ENCODE results near the gene ORM2.

ORM2 gene

GRCh38 chr9:114370251-114370967 is 40.7 kb downstream of the ORM2 start:
- no peak overlapping the region for H3K4me3 ChIP-seq (ENCODE audit: low read depth, low read length)
- no peak for TF ChIP-seq CTCF (IDR thresholded peaks at IDR 0.05; ENCODE audit: low read depth, low read length)

- no peak for TF ChIP-seq CTCF (IDR thresholded peaks at IDR 0.05; ENCODE audit: low read depth, low read length)
- no peak overlapping the region for H3K4me3 ChIP-seq (ENCODE audit: low read depth, low read length)
Observed at GRCh38 chr9:114370968-114371320, 41.3 kb downstream of the ORM2 start.

- H3K4me3 ChIP-seq (ENCODE audit: low read depth, low read length), result no peak overlapping the region
- no peak for TF ChIP-seq CTCF (IDR thresholded peaks at IDR 0.05; ENCODE audit: low read depth, low read length)
Observed at GRCh38 chr9:114371343-114371944, 41.8 kb downstream of the ORM2 start.

GRCh38 chr9:114371973-114372917 is 42.6 kb downstream of the ORM2 start:
- TF ChIP-seq CTCF (IDR thresholded peaks at IDR 0.05; ENCODE audit: low read depth, low read length), result no peak

GRCh38 chr9:114372921-114373448 is 43.3 kb downstream of the ORM2 start:
- H3K4me3 ChIP-seq (ENCODE audit: low read depth, low read length), result no peak overlapping the region
- TF ChIP-seq CTCF (IDR thresholded peaks at IDR 0.05; ENCODE audit: low read depth, low read length), result no peak

More at GRCh38 chr9:114371973-114372917, 42.6 kb downstream of the ORM2 start:
- H3K4me3 ChIP-seq (ENCODE audit: low read depth, low read length), result no peak overlapping the region

- H3K4me3 ChIP-seq (ENCODE audit: low read depth, low read length), result no peak overlapping the region
- TF ChIP-seq CTCF (IDR thresholded peaks at IDR 0.05; ENCODE audit: low read depth, low read length), result no peak
Observed at GRCh38 chr9:114373960-114374730, 44.5 kb downstream of the ORM2 start.
